GM12878 (cell line): ENCODE data around the gene UBE2E2. TPM values are rescaled to one million over a fixed set of nuclear protein-coding genes. Genes with fewer than 3 reads are reported as not detected.

ENCODE experiments used
- ATAC-seq: fragments of 200-7000 bp; cut with Tn5 transposase; 3 replicates; pipeline ENCODE4 v1.9.1; 2020; ENCODE audit warnings: mild to moderate bottlenecking, moderate library complexity
- BruUV-seq: library from RNA; stranded (reverse); fragments of 400-500 nt; replicated peaks from 2 replicates; lab custom pipeline; 2021; lab: Mats Ljungman, UMichigan
- CTCF ChIA-PET: fragments of 300-600 bp; sonication (Branson Sonifier 250); formaldehyde crosslinking; extraction: SDS; loops from one replicate; lab custom pipeline; 2021; ENCODE audit warnings: inconsistent platforms; lab: Yijun Ruan, JAX
- POLR2A ChIA-PET: fragments of 350-600 bp; formaldehyde crosslinking; extraction: SDS; loops from one replicate; lab custom pipeline; 2021; ENCODE audit warnings: inconsistent platforms; lab: Charles Lee
- RAD21 ChIA-PET: fragments of 300-600 bp; sonication (Branson Sonifier 250); formaldehyde crosslinking; loops from one replicate; lab custom pipeline; 2023; ENCODE audit warnings: antibody characterized with exemption; ENCODE audit not compliant: unreplicated experiment; lab: Charles Lee
- SMC1A ChIA-PET: fragments of 300-600 bp; sonication (Branson Sonifier 250); formaldehyde crosslinking; loops from one replicate; lab custom pipeline; 2023; ENCODE audit not compliant: unreplicated experiment, uncharacterized antibody; lab: Charles Lee
- DNase-seq: peaks from one replicate; pipeline ENCODE4 v3.0.0-alpha.2; 2011; ENCODE audit warnings: low read depth, low spot score
- FAIRE-seq: peaks from 3 replicates; lab custom pipeline; 2011; peaks lifted over from hg19 to GRCh38; lab: Jason Lieb, UNC
- H2AFZ ChIP-seq: 2 replicates; pipeline ENCODE4 v1.6.0; 2011; ENCODE audit warnings: low read depth, low read length, control low read depth; ENCODE audit not compliant: control insufficient read depth
- H3K27ac ChIP-seq: 2 replicates; pipeline ENCODE4 v1.5.1; 2011; ENCODE audit warnings: control low read depth; ENCODE audit not compliant: control insufficient read depth, insufficient read depth
- H3K27me3 ChIP-seq, 2 experiments: replicated peaks in 1 of 2; 2 replicates each; pipeline versions ENCODE4 v1.6.0 to v1.6.1; 2011; ENCODE audit warnings: low read length in 1 of 2; ENCODE audit not compliant: control insufficient read depth in 2 of 2, insufficient read depth in 2 of 2
- H3K36me3 ChIP-seq, 2 experiments: 2 replicates each; pipeline ENCODE4 v1.5.1; 2011; ENCODE audit warnings: low read length in 1 of 2; ENCODE audit not compliant: control insufficient read depth in 2 of 2, insufficient read depth in 2 of 2
- H3K4me1 ChIP-seq: 2 replicates; pipeline ENCODE4 v1.6.1; 2011; ENCODE audit warnings: mild to moderate bottlenecking, low read length, moderate library complexity, mixed read lengths; ENCODE audit not compliant: control insufficient read depth, insufficient read depth
- H3K4me2 ChIP-seq: 2 replicates; pipeline ENCODE4 v1.6.0; 2011; ENCODE audit warnings: control low read depth; ENCODE audit not compliant: control insufficient read depth, insufficient read depth
- H3K4me3 ChIP-seq: fragments of 200-600 bp; sonication (generic); 2 replicates; pipeline ENCODE4 v1.5.1; 2016
- H3K79me2 ChIP-seq: 2 replicates; pipeline ENCODE4 v1.6.0; 2011; ENCODE audit warnings: low read length; ENCODE audit not compliant: control insufficient read depth, insufficient read depth
- H3K9ac ChIP-seq: 2 replicates; pipeline ENCODE4 v1.8.0; 2011; ENCODE audit warnings: low read length, control low read depth, mixed read lengths; ENCODE audit not compliant: control insufficient read depth, insufficient read depth
- H3K9me3 ChIP-seq: replicated peaks from 3 replicates; pipeline ENCODE4 v1.5.1; 2011; ENCODE audit warnings: mild to moderate bottlenecking, low read length; ENCODE audit not compliant: control insufficient read depth, insufficient read depth
- H4K20me1 ChIP-seq: 2 replicates; pipeline ENCODE4 v1.6.0; 2011; ENCODE audit not compliant: control insufficient read depth, insufficient read depth
- BCL11A ChIP-seq: IDR thresholded peaks from 2 replicates; pipeline ENCODE4 v1.6.1; 2011; ENCODE audit warnings: low read depth, low read length
- FOXM1 ChIP-seq: IDR thresholded peaks from 2 replicates; pipeline ENCODE4 v1.6.1; 2012; ENCODE audit warnings: low read depth, mild to moderate bottlenecking, inconsistent platforms, low read length, moderate library complexity
- IKZF1 ChIP-seq: fragments of 450-650 bp; conservative IDR thresholded peaks from 2 replicates; pipeline ENCODE4 v1.6.1; 2017; ENCODE audit warnings: antibody characterized with exemption, mild to moderate bottlenecking
- KDM1A ChIP-seq: fragments of 200-600 bp; sonication (generic); IDR thresholded peaks from 2 replicates; pipeline ENCODE4 v1.6.1; 2016; ENCODE audit warnings: borderline replicate concordance
- MEF2B ChIP-seq: fragments of 450-650 bp; IDR thresholded peaks from 2 replicates; pipeline ENCODE4 v1.6.1; 2018; ENCODE audit warnings: mild to moderate bottlenecking, moderate library complexity; ENCODE audit not compliant: partially characterized antibody, poor library complexity, severe bottlenecking
- MXI1 ChIP-seq: fragments of 150-350 bp; IDR thresholded peaks from 2 replicates; pipeline ENCODE4 v1.6.1; 2011; ENCODE audit warnings: low read depth, mild to moderate bottlenecking, inconsistent platforms, low read length, improper control_type of control experiment
- NFIC ChIP-seq: IDR thresholded peaks from 2 replicates; pipeline ENCODE4 v1.6.1; 2012; ENCODE audit warnings: low read depth, mild to moderate bottlenecking, inconsistent platforms, low read length, moderate library complexity
- POU2F2 ChIP-seq: IDR thresholded peaks from 3 replicates; pipeline ENCODE4 v1.6.1; 2011; ENCODE audit warnings: low read depth, mild to moderate bottlenecking, low read length, borderline replicate concordance
- SMAD1 ChIP-seq: fragments of 450-650 bp; IDR thresholded peaks from 2 replicates; pipeline ENCODE4 v1.6.1; 2018; ENCODE audit warnings: mild to moderate bottlenecking, low read depth; ENCODE audit not compliant: partially characterized antibody
- SMAD5 ChIP-seq: IDR thresholded peaks from 2 replicates; pipeline ENCODE4 v1.6.1; 2016; ENCODE audit warnings: antibody characterized with exemption, low read depth
- SREBF1 ChIP-seq: IDR thresholded peaks from 2 replicates; pipeline ENCODE4 v1.6.1; 2012; ENCODE audit warnings: mild to moderate bottlenecking, low read length
- YY1 ChIP-seq: IDR thresholded peaks from 2 replicates; pipeline ENCODE4 v1.6.1; 2011; ENCODE audit warnings: low read depth, mild to moderate bottlenecking, low read length
- WGBS: methylation state at CpG from one replicate; pipeline ENCODE4 v1.1.6; 2016; ENCODE audit warnings: low lambda C conversion rate; ENCODE audit not compliant: insufficient replicate concordance, insufficient coverage; ENCODE audit errors: missing lambda C conversion rate; 5-methylcytosine and 5-hydroxymethylcytosine counted together
- in situ Hi-C: fragments of 300-500 bp; cut with MboI; formaldehyde crosslinking; loops from 9 replicates; pipeline ENCODE4 v1.14.3; 2018; ENCODE audit warnings: mixed read lengths
- intact Hi-C: fragments of 100-400 bp; cut with micrococcal nuclease; formaldehyde crosslinking; loops from one replicate; pipeline ENCODE4 v1.14.2; 2022; ENCODE audit not compliant: unreplicated experiment
- polyA plus RNA-seq, 11 experiments: library from polyadenylated mRNA; depleted of rRNA in 4 of 11; unstranded in 6 of 11; stranded (reverse) in 5 of 11; fragments of >200 nt; fragmentation: Nextera tagmentation in 4 of 11; fragmentation: Illumina TruSeq in 1 of 11; extraction: Ambion mirVana in 4 of 11; extraction: Trizol in 1 of 11; gene quantifications; 1 replicate in 1 of 11; 2 replicates in 10 of 11; pipeline versions ENCODE4 v1.2.1 to v1.2.3, GENCODE V29; 2011 to 2016; ENCODE audit warnings: inconsistent platforms in 2 of 11, missing spikeins in 2 of 11, low read depth in 1 of 11
- total RNA-seq, 4 experiments: library from RNA; depleted of rRNA in 3 of 4; stranded (reverse); fragments of >200 nt in 3 of 4; fragmentation: Illumina TruSeq in 1 of 4; extraction: Trizol in 1 of 4; gene quantifications; 2 replicates each; pipeline versions ENCODE4 v1.2.1 to v1.2.3, GENCODE V29; 2013 to 2021
- TF ChIP-seq, protein P1 (sequence below): IDR thresholded peaks from 2 replicates; pipeline ENCODE4 v1.6.1; 2012; ENCODE audit warnings: low read depth, low read length, improper control_type of control experiment
- TF ChIP-seq, protein P2 (sequence below): IDR thresholded peaks from 2 replicates; pipeline ENCODE4 v1.6.1; 2012; ENCODE audit warnings: mild to moderate bottlenecking, low read depth, low read length
- TF ChIP-seq, protein P3 (sequence below): IDR thresholded peaks from 2 replicates; pipeline ENCODE4 v1.6.1; 2011; ENCODE audit warnings: borderline replicate concordance, low read depth, mild to moderate bottlenecking, moderate library complexity, low read length; ENCODE audit not compliant: insufficient read depth, poor library complexity, severe bottlenecking
- TF ChIP-seq, protein P4 (sequence below): fragments of 450-650 bp; IDR thresholded peaks from 2 replicates; pipeline ENCODE4 v1.6.1; 2014; ENCODE audit warnings: mild to moderate bottlenecking
- TF ChIP-seq, protein P5 (sequence below): fragments of 450-650 bp; conservative IDR thresholded peaks from 2 replicates; pipeline ENCODE4 v1.6.1; 2017; ENCODE audit warnings: mild to moderate bottlenecking, moderate library complexity

UBE2E2 gene
- total and polyA plus RNA-seq, 10 of the 15 experiments (the other 5 are each of a cell fraction or from before 2014, with no cell fraction given) = 8.7 to 71.0 (median 36.4) TPM

DNA sequence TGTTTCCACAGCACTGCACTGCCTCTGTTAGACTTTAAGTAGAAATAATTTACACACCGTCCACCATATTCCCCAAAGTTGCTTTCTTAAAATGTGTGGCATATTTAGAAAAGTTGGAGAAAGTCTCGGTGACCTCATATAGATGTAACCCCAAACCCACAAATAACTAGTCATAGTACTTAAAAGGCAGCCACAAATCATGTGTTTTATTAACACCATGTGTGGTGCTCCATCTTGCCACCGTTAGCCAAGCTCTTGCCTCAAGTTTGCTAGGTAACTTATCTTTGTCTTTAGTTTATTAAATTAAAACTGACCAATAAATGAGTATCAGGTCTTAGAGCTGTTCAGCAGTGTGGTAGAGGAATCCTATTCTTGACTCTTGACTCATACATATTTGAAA lies 257.9 kb downstream of the UBE2E2 start (continued):
- TF ChIP-seq FOXM1 (no peak), NFIC (no peak), MXI1 (no peak), IKZF1 (no peak), KDM1A (no peak)
- TF ChIP-seq, protein P1, sequence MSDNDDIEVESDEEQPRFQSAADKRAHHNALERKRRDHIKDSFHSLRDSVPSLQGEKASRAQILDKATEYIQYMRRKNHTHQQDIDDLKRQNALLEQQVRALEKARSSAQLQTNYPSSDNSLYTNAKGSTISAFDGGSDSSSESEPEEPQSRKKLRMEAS = no peak
- TF ChIP-seq, protein P2, sequence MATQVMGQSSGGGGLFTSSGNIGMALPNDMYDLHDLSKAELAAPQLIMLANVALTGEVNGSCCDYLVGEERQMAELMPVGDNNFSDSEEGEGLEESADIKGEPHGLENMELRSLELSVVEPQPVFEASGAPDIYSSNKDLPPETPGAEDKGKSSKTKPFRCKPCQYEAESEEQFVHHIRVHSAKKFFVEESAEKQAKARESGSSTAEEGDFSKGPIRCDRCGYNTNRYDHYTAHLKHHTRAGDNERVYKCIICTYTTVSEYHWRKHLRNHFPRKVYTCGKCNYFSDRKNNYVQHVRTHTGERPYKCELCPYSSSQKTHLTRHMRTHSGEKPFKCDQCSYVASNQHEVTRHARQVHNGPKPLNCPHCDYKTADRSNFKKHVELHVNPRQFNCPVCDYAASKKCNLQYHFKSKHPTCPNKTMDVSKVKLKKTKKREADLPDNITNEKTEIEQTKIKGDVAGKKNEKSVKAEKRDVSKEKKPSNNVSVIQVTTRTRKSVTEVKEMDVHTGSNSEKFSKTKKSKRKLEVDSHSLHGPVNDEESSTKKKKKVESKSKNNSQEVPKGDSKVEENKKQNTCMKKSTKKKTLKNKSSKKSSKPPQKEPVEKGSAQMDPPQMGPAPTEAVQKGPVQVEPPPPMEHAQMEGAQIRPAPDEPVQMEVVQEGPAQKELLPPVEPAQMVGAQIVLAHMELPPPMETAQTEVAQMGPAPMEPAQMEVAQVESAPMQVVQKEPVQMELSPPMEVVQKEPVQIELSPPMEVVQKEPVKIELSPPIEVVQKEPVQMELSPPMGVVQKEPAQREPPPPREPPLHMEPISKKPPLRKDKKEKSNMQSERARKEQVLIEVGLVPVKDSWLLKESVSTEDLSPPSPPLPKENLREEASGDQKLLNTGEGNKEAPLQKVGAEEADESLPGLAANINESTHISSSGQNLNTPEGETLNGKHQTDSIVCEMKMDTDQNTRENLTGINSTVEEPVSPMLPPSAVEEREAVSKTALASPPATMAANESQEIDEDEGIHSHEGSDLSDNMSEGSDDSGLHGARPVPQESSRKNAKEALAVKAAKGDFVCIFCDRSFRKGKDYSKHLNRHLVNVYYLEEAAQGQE = no peak
- TF ChIP-seq, protein P3, sequence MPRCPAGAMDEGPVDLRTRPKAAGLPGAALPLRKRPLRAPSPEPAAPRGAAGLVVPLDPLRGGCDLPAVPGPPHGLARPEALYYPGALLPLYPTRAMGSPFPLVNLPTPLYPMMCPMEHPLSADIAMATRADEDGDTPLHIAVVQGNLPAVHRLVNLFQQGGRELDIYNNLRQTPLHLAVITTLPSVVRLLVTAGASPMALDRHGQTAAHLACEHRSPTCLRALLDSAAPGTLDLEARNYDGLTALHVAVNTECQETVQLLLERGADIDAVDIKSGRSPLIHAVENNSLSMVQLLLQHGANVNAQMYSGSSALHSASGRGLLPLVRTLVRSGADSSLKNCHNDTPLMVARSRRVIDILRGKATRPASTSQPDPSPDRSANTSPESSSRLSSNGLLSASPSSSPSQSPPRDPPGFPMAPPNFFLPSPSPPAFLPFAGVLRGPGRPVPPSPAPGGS = no peak

DNA sequence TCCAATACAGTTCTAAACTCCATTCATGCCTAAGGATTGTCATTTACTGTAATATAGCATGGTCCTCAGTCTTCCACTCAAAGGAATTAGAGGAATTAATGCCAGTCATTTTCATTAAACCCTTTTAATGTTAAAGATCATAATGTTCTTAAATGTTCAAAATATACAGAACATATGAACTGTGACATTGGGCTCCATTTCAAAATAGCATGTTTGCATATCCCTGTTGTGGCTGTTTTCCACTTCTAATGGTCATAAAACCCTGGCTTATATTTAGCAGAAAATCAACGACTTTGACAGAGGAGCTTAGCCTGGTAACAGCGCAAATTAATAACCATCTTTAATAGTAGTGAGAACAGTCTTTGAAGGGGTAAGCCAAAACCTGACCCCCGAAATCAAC lies 260.7 kb downstream of the UBE2E2 start:
- no peak for DNase-seq
- ChIA-PET SMC1A (no interaction called here), RAD21 (no interaction called here), POLR2A (no interaction called here), CTCF (interaction anchor here (4.8 kb wide), 1 partner anchor 9 kb away, joined by 16 read pairs; no protein-coding TSS in a partner anchor)
- in situ Hi-C loops (no loop called here), intact Hi-C loops (no loop called here)
- H3K79me2 ChIP-seq = no peaks in the 10 kb centered on the region
- no peak overlapping the region for H2AFZ ChIP-seq
- no peaks in the 10 kb centered on the region for H4K20me1 ChIP-seq
- WGBS = 99% methylated on average over 3 of the region's 3 CpGs
- H3K4me3 ChIP-seq = no peak overlapping the region
- FAIRE-seq = no peak
- ATAC-seq = no peak
- H3K9me3 ChIP-seq = peaks cover 2% of the 10 kb centered on the region
- no peaks in the 10 kb centered on the region for H3K4me1 ChIP-seq
- no peak overlapping the region for H3K4me2 ChIP-seq
- no TSS peak for BruUV-seq
- no peak overlapping the region for H3K27ac ChIP-seq
- H3K27me3 ChIP-seq = no peaks in the 10 kb centered on the region
- H3K9ac ChIP-seq = no peak overlapping the region
- no peaks in the 10 kb centered on the region for H3K36me3 ChIP-seq
- TF ChIP-seq SMAD5 (no peak), SREBF1 (no peak), SMAD1 (no peak), YY1 (no peak), MEF2B (no peak), BCL11A (no peak), POU2F2 (no peak)
- TF ChIP-seq, protein P4, sequence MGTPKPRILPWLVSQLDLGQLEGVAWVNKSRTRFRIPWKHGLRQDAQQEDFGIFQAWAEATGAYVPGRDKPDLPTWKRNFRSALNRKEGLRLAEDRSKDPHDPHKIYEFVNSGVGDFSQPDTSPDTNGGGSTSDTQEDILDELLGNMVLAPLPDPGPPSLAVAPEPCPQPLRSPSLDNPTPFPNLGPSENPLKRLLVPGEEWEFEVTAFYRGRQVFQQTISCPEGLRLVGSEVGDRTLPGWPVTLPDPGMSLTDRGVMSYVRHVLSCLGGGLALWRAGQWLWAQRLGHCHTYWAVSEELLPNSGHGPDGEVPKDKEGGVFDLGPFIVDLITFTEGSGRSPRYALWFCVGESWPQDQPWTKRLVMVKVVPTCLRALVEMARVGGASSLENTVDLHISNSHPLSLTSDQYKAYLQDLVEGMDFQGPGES = no peak
- TF ChIP-seq, protein P5, sequence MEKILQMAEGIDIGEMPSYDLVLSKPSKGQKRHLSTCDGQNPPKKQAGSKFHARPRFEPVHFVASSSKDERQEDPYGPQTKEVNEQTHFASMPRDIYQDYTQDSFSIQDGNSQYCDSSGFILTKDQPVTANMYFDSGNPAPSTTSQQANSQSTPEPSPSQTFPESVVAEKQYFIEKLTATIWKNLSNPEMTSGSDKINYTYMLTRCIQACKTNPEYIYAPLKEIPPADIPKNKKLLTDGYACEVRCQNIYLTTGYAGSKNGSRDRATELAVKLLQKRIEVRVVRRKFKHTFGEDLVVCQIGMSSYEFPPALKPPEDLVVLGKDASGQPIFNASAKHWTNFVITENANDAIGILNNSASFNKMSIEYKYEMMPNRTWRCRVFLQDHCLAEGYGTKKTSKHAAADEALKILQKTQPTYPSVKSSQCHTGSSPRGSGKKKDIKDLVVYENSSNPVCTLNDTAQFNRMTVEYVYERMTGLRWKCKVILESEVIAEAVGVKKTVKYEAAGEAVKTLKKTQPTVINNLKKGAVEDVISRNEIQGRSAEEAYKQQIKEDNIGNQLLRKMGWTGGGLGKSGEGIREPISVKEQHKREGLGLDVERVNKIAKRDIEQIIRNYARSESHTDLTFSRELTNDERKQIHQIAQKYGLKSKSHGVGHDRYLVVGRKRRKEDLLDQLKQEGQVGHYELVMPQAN = no peak
